Stimulated activated CD8-positive, alpha-beta memory T cell treated with anti-CD3 and anti-CD28 coated beads, Interleukin-12 subunit alpha, Interleukin-12 subunit beta, amount 100 ng/mL, for 1 hour (primary cell): Measurements from ENCODE around the gene CSNK1D.

Experiments
- DNase-seq: peaks from one replicate; pipeline ENCODE4 v3.0.0-alpha.2; 2020; ENCODE audit warnings: low read depth

CSNK1D gene

GRCh38 chr17:82273327-82274133 lies at the start of gene CSNK1D:
Gene CSNK1D (minus strand): TSS chr17:82273700. CDS start chr17:82273381, 319 bp downstream.
- peak; percentile 86 for DNase-seq

GRCh38 chr17:82322526-82323453 lies 49.3 kb upstream of the CSNK1D start:
- DNase-seq: no peak

GRCh38 chr17:82321947-82322466 lies 48.5 kb upstream of the CSNK1D start:
- DNase-seq: no peak

DNA sequence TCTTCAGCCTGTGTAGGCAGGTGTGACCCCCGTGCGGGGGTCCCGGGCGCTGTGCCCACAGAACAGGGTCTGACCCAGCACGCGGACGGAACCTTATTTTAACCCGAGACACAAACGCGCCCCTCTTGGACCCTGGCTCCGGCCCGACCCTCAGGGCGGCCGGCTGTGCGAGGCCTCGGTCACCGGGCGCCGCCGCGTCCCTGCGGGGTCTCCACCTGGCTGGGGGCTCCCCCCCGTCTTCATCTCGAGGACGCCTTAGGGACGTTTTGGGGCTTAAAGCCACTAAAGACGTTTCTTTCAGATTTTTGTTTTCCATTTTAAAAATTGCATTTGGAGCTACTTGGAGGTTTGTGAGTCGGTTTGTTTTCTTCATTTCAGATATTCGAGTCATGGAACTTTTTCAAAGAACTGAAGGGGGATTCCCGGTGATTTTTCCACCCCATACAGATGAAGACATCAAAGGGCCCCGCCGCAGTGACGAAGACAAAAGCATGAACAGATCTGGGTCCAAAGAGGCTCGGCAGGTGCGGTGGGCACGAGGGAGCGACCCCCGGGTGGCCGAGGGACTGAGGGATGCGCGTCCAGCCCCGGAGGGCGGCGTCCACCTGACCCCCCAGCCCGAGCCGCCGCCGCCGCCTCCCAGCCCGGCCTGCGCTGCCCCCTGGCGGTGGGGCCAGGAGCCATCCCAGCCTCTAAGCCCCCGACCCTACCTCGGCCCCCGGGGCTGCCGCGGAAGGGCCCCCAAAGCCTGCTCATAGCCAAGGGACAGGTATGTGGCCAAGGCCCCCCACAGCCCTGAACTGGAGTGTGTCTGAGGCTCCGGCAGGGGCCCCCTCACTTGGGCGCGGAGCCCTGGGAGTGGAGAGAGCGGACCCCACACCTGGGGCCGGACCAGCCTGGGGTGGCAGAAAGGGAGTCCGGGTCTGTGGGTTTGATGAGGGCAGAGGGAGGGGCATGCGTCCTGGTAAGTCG lies 47.7 kb upstream of the CSNK1D start:
- peak; percentile 77 for DNase-seq

DNA sequence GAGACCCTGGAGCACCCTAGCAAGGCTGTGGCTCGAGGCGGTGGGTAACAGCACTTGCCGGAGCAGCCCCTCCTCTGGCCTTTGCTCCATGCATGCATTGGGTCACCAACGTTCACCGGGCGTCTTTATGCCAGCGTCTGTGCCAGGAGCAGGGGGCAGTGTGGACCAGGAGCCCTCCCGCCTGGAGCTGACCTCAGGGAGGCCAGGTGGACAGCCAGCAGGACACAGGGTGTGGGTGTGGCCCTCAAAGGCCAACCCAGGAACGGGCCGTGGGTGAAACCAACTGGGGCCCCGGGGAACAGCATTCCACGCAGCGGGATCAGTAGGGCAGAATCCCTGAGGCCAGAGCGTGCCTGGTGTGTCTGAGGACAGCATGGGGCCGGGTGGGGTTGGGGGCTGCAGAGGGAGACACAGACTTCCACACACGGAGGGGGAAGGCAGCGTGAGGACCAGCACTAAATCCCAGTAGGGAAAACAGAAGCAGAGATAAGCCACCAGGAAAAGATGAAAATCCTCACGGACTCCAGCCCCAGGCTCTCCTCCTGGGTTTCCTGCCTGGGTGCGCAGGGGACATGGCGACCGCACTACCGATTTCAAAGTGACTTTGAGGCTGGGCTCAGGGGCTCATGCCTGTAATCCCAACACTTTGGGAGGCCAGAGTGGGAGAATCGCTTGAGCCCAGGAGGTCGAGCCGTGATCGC lies 46.8 kb upstream of the CSNK1D start:
- DNase-seq: no peak

GRCh38 chr17:82319619-82320062 lies 46.1 kb upstream of the CSNK1D start:
- DNase-seq: no peak

- no peak for DNase-seq
Measured at GRCh38 chr17:82318772-82319606, 45.5 kb upstream of the CSNK1D start.

DNA sequence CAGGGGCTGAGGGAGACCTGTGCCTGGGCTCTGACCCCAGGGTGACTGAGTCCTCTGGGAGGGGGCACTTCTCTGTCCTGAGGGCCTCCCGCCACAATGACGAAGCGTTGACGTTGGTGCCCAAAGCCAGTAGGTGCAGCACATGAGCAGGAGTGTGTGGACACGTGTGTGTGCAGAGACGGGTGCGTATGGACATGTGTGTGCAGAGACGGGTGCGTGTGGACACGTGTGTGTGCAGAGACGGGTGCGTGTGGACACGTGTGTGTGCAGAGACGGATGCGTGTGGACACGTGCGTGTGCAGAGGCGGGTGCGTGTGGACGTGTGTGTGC lies 44.6 kb upstream of the CSNK1D start:
- no peak for DNase-seq

GRCh38 chr17:82317394-82318168 lies 44.1 kb upstream of the CSNK1D start, which contains the start of gene CD7:
Gene CD7 (minus strand): TSS chr17:82317608. CDS start chr17:82317495, 113 bp downstream.
- no peak for DNase-seq

GRCh38 chr17:82316651-82317393 lies 43.3 kb upstream of the CSNK1D start:
- DNase-seq: no peak

- no peak for DNase-seq
Measured at GRCh38 chr17:82315703-82316358, 42.3 kb upstream of the CSNK1D start.

GRCh38 chr17:82314727-82315605 lies 41.5 kb upstream of the CSNK1D start:
- DNase-seq: no peak

GRCh38 chr17:82314012-82314726 lies 40.7 kb upstream of the CSNK1D start:
- DNase-seq: no peak

DNA sequence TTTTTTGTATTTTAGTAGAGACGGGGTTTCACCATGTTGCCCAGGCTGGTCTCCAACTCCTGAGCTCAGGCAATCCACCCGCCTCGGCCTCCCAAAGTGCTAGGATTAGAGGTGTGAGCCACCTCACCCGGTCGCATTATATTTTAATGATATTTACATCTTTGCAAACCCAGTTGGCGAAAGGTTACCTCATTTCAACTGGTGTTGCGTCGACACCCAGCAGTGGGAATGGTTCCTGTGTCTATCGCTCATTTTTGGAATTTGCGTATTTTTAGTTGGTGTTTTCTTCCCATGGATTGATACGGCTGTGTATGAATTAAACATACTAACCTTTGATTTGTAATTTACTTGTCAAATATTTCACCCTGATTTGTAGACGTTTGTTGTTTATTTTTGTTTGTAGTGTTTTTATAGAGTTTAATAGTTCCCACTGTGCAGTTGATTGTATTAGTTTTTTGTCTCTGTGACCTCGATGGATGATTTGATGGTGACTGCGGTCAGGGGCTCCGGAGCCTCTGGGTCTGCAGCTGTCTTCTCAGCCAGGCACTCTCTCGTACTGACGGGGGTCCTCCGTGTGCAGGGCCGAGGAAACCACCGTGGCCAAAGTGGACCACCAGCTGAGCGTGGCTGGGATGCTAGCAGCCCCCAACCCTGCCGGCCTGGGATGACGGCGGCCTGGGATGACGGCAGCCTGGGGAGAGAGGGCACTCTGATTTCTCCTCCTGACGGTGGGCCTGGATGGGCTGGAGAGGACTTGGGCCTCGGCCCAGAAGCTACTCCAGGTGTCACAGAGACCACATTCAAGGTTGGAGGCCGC lies 39.9 kb upstream of the CSNK1D start:
- DNase-seq: no peak

DNA sequence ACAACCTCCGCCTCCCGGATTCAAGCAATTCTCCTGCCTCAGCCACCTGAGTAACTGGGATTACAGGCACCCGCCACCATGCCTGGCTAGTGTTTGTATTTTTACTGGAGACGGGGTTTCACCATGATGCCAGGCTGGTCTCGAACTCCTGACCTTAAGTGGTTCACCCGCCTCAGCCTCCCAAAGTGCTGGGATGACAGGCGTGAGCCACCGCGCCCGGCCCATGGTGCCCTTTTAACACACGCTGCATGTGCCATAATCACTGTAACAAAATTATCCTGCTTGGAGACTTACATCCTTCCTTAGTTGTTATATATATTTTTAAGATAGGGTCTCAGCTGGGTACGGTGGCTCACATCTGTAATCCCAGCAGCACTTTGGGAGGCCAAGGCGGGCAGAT lies 38.5 kb upstream of the CSNK1D start:
- no peak for DNase-seq
